ENCODE data around the gene RTN4. TPM values are rescaled to one million over a fixed set of nuclear protein-coding genes. Genes with fewer than 3 reads are reported as not detected.
"Not testable (repeated sequence)": the region's sequence is repeated elsewhere in the genome, so short reads cannot be mapped to it uniquely, and the experiment has no call there.

RTN4 gene
- total RNA-seq, 1 donor from 2014 or later = 337 TPM

DNA sequence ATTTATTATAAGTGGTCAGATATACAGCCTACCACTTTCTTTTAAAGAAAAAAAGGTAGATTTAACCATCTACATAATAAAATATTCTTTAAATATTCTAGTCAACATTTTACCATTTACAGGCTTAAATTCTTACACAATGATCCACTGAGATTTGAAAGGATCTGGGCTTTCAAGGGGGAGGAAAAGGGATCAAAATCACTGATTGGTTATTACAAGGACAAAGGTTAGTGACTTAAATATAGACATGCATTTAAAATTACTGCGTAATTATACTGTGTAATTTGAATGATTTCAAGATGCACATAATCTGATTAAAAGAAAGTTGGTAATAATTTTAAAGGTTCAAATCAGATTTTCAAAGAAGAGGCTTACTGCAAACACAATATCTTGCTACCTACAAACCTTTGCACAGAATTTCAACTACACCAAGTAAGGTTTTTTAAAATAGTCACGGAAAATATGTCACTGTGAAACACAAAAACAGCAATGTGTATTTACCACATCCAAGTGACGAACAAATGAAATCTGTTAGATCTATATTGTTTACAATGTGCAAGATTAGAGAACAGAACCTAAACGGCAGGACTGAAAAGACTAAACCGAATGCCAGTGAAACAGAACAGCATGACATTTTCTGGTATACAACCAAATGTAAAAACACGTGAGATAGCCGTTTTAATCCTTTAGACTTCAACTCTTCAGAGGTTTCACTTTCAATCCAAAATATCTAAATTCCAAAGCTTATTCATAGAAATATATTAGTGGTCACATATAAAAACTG lies 40.8 kb downstream of the RTN4 start:
- no peak for DNase-seq (ENCODE audit: low spot score)

DNA sequence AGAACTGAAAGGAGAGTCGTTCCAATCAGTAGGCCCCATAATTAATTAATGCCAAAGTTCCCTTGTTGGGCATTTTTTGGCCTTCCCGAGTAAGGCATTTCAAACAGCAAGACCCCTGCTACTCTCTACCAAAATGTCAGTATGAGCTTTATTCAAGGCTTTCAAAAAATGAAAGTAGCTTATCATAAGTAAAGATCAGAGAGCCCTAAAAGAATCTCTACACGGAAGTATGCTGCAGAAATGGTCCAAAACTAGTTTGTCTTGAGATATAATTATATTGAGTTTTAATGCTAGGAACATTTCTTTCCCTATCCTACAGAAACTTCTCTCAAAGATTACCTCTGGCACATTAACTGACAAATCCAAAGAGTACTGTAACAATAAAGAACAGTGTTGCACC lies 43.9 kb downstream of the RTN4 start:
- no peak for DNase-seq (ENCODE audit: low spot score)

GRCh38 chr2:55003706-55004639 lies 46.3 kb downstream of the RTN4 start:
- DNase-seq (ENCODE audit: low spot score) = no peak

GRCh38 chr2:55001716-55002115 lies 48.5 kb downstream of the RTN4 start:
- no peak for DNase-seq (ENCODE audit: low spot score)

DNA sequence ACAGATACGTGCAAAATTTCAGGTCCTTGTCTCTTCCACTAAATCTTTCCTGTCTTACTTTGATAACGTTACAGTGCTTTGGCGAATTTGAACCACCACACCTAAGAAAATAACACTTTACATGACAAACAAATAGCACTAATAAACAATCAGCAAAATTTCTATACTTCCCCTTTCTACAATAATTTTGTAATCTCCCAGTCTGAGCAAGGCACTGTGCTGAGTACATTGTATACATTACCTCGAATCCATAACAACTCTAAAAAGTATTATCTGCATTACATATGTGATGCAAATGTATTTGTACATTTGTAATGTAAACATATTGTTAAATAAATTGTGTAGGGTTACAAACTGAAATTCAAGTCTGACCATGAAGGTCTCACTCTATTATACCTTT lies 49.9 kb downstream of the RTN4 start:
- DNase-seq (ENCODE audit: low spot score) = no peak

GRCh38 chr2:54999182-54999581 lies 51.1 kb downstream of the RTN4 start:
- DNase-seq (ENCODE audit: low spot score) = no peak

- DNase-seq (ENCODE audit: low spot score) = no peak
Observed at GRCh38 chr2:54997826-54998225, 52.4 kb downstream of the RTN4 start.

- DNase-seq (ENCODE audit: low spot score) = no peak
Observed at GRCh38 chr2:54995553-54995952, 54.7 kb downstream of the RTN4 start.

- not testable (repeated sequence) for DNase-seq (ENCODE audit: low spot score)
Observed at GRCh38 chr2:54990694-54991093, 59.6 kb downstream of the RTN4 start.

DNA sequence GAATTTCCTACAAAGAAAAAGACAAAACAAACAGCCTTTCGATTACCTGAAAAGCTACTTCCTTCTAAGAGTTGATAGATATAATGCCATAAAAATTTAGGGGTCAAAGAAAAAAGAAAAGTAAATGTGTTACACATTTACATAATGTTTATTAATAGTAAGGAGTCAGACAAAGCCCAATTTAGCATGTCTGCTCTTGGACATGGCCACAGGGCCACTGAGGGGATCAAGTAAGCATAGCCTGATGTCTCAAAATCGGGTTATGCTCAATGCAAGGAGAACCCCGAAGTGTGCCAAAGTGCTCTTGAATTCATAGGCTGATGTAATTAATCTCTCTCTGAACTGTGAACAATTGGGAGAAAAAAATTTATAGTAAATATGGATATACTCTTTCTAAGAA lies 61.6 kb downstream of the RTN4 start:
- no peak for DNase-seq (ENCODE audit: low spot score)

DNA sequence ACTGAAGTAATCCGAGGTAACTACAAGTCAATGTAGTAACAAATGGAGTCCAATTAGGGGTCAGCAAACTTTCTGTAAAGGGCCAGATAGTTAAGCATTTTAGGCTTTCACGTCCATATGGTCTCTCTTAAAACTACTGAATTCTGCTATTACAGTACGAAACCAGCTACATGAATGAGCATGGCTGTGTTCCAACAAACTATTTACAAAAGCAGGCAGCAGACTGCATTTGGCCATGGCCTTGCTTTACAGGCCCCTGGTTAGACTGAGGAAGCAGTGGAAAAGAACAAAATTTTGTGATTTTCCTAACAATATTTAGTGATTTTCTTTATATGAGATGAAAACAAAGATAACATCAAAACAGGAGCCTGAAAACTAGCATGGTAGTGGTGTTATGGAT lies 64.0 kb downstream of the RTN4 start:
- DNase-seq (ENCODE audit: low spot score) = no peak

DNA sequence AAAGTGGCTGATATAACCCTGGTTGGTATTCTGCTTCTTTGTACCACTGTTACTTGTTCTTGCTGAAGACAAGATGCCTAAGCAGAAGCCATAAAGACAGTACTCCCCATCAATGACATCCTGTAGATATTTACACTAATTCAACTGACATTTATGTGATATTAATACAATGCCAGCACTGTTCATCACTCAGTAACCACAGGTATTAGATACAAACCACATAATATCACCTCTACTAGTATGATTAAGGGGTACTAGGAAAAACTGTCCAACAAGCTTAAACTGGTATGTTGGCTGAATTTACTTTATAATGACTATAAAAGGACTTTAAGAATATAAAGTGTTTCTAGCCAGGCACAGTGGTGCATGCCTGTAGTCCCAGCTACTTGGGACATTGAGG lies 65.8 kb downstream of the RTN4 start:
- DNase-seq (ENCODE audit: low spot score) = no peak

DNA sequence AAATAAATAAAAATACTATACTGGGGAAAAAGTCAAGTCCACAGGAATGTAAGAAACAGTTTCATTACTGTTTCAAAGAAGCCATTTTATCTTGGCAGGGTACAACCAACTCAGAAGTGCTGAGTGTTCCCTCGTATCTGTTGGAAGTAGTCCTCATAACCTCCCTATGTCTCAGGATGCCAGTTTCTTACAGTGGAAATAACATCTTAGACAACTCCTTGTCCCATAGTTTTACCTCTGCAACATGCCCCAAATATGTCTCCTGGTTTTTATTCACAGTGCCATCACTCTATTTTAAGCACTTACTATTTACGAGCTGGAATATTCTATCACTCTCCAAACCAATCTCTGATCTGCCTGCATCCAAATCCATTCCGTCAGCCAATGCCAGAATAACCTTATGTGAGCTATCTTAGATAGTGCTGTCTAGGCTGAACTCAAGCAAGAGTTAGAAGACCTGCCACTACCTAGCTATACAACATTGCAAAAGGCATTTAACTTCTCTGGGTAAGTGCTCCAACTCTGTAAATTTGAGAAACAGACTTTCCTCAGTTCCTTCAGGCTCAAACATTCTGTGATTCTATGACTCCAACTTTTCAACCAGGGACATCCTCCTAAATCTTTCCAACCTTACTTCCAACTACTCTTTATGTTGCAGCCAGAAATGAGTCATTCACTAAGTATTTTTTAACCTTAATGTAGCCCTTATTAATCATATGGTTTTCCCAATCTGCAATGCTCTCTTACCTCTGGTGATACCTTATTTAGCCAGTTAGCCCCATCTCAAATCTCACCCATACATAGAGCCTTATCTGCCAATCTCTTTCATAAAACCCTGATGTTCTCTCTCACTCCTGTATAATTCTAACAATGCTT lies 66.7 kb downstream of the RTN4 start:
- DNase-seq (ENCODE audit: low spot score) = no peak

DNA sequence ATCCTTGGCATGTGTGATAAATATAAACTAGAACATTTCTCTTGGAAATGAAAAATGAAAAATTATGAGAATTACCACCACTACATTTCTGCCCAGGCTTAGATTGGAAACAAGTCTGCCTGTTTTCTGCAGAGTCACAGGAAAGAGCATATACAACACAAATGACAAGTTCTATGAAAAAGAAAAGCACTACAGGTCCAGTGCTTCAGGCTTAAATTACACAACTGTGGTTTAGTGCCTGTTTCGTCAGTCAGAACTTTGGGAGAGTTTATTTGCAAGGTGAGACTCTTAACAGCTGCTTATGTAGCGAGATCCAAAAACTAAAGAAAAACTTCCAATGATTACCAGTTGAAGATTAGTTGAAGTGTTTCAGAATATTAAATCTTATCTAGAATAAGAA lies 68.9 kb downstream of the RTN4 start:
- no peak for DNase-seq (ENCODE audit: low spot score)

DNA sequence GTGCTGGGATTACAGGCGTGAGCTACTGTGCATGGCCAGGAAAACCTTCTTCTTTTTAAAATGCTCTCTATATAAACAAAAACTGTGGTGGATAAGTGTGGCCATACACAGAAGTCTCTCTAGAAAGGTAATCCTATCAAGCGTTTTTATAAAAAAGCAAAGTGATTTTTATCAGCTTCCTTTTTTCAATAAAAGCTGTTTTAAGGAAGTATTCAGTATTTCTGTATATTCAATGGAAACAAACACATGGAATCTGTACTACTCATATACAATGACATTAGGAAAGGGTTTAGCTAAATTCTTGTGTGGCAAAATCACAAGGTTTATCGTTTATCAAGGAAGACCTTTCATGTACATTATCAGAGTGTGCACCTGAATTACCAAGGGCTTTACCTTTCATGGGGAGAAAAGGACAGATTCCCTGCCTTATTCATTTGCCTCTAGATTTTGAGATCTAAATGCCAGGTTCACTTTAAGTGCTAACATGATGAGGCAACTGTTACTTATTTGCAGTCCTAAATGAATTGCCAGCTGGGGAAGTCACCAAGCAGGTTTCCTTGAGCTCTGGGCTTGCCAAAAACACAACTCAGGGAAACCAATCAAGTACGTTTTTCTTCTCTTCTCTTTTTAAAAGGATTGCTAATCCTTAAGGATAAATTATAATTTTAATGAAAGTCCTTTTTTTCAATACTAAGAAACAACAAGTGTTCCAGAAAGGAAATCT lies 70.8 kb downstream of the RTN4 start:
- no peak for DNase-seq (ENCODE audit: low spot score)

DNA sequence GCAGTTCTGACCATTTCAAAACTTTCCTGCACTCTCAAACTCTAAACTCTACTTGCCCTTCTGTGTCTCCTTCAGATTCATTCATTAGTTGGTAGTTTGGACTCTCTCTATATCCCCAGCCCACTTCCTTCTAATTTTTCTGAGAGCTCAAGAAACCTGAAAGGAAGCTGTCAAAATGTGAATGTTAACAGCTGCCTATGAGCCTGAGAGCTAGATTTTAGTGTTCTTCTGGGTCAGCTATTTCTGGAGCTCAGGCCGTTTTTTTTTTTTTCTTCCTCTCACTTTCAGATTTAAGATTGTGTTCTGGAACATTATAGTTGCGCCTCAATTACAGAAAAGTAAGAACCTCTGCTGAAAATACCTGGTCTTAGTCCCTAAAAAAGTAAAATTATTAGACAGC lies 73.1 kb downstream of the RTN4 start:
- no peak for DNase-seq (ENCODE audit: low spot score)

GRCh38 chr2:54975598-54976492 lies 74.4 kb downstream of the RTN4 start:
- DNase-seq (ENCODE audit: low spot score) = no peak

GRCh38 chr2:54975175-54975574 lies 75.1 kb downstream of the RTN4 start:
- DNase-seq (ENCODE audit: low spot score) = no peak

DNA sequence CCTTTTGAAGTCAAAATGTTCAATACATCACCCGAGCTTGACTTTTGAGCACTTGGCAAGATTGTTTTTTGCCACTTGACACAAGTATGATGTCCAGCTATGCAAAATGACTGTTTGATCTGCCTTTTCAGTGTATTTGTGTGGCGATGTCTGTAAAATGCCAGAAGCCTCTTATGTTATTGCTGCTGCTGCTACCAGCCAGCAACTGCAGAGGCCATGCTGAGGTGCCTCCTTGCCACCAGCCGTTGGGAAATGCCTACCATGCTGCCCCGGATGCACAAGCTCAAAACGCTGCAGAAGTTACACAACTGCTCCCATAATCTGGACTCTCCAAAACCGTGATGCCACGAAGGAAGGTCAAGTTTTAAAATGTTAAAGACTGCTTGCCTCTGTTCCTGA lies 80.3 kb downstream of the RTN4 start:
- no peak for DNase-seq (ENCODE audit: low spot score)

GRCh38 chr2:54969295-54969939 lies 80.8 kb downstream of the RTN4 start:
- DNase-seq (ENCODE audit: low spot score) = no peak

Measured in ureter (tissue), 1 donor.